Adrenal gland (tissue), 12 donors: ENCODE results near the gene DCDC2C. TPM values are rescaled to one million over a fixed set of nuclear protein-coding genes. Genes with fewer than 3 reads are reported as not detected.

Experiments
- DNase-seq, 7 donors: peaks; one replicate each; pipeline ENCODE4 v3.0.0-alpha.2; 2019 to 2020
- H3K27ac ChIP-seq, 5 donors: fragments of 200-600 bp; sonication (generic) in 4 of 5; 1 replicate in 3 of 5; 2 replicates in 2 of 5; pipeline versions ENCODE4 v1.5.1 to v1.8.0; 2016 to 2020; ENCODE audit warnings: mild to moderate bottlenecking in 1 of 5
- H3K27me3 ChIP-seq: fragments of 200-600 bp; 2 replicates; pipeline ENCODE4 v1.8.0; 2021
- H3K36me3 ChIP-seq, 2 donors: fragments of 200-600 bp; replicated peaks in 1 of 2; 1 replicate in 1 of 2; 2 replicates in 1 of 2; pipeline versions ENCODE4 v1.5.1 to v1.8.0; 2018 to 2022
- H3K4me1 ChIP-seq, 2 donors: fragments of 200-600 bp; replicated peaks in 1 of 2; 1 replicate in 1 of 2; 2 replicates in 1 of 2; pipeline versions ENCODE4 v1.5.1 to v1.8.0; 2018 to 2021
- H3K4me3 ChIP-seq, 4 donors: fragments of 200-600 bp; sonication (generic) in 3 of 4; one replicate each; pipeline ENCODE4 v1.5.1; 2016 to 2018
- H3K9me3 ChIP-seq, 3 donors: fragments of 200-600 bp; sonication (generic) in 1 of 3; replicated peaks in 1 of 3; 1 replicate in 2 of 3; 2 replicates in 1 of 3; pipeline versions ENCODE4 v1.5.1 to v1.8.0; 2016 to 2021
- POLR2A ChIP-seq, 2 donors: fragments of 450-650 bp; IDR thresholded peaks; one replicate each; pipeline ENCODE4 v1.6.1; 2017; ENCODE audit warnings: antibody characterized with exemption in 2 of 2, mild to moderate bottlenecking in 2 of 2, moderate library complexity in 1 of 2
- WGBS, 4 donors: extraction: QIAGEN DNeasy Blood & Tissue Kit in 2 of 4; methylation state at CpG; one replicate each; pipeline versions ENCODE4 v1.1.5 to v1.1.7; 2013 to 2017; 5-methylcytosine and 5-hydroxymethylcytosine counted together
- intact Hi-C, 2 donors: fragments of 100-400 bp; cut with DNase I; formaldehyde crosslinking; loops; one replicate each; pipeline versions ENCODE4 v1.14.1 to v1.15.0; 2022 to 2023
- polyA plus RNA-seq, 3 donors: library from polyadenylated mRNA; stranded (reverse); fragments of 200-250 nt in 2 of 3; fragments of 350-450 nt in 1 of 3; fragmentation: Illumina TruSeq in 1 of 3; extraction: RNeasy Lipid Tissue Mini Kit (QIAGEN cat#74804) in 1 of 3; gene quantifications; one replicate each; pipeline ENCODE4 v1.2.3, GENCODE V29; 2013 to 2014
- total RNA-seq, 9 donors: library from RNA; depleted of rRNA in 4 of 9; stranded (reverse); fragments of >200 nt in 4 of 9; fragments of 120-200 nt in 1 of 9; fragmentation: NEBNext Ultra II Directional in 1 of 9; extraction: Animal tissue kit (Norgen Biotek cat#: 25700) in 1 of 9; gene quantifications; one replicate each; pipeline versions ENCODE4 v1.1.0 to v1.2.4, GENCODE V29; 2013 to 2023
- TF ChIP-seq, protein P1 (sequence below), 6 experiments: fragments of 450-650 bp in 4 of 6; fragments of 200-600 bp in 2 of 6; sonication (generic) in 1 of 6; IDR thresholded peaks; 1 replicate in 5 of 6; 2 replicates in 1 of 6; pipeline versions ENCODE4 v1.5.1 to v1.8.0; 2016 to 2021; ENCODE audit warnings: antibody characterized with exemption in 6 of 6, mild to moderate bottlenecking in 2 of 6, moderate library complexity in 1 of 6
- donor health status: healthy with polysubstance abuse.
- donor health status: Bipolar disorder and iron deficiency.
- donor health status: DM: yes; HTN: yes; CAD: no.
- donor health status: DM: no; HTN: no; CAD: no.
- donor health status: DM: no; HTN: no; CAD: no.
- donor health status: DM: yes; HTN: yes; CAD: no.

The DCDC2C gene
- total and polyA plus RNA-seq, 12 donors: 0.18 to 2.0 (median 0.39) TPM; not detected in 6

- no peaks in the 10 kb centered on the region for H3K36me3 ChIP-seq
- H3K4me1 ChIP-seq: no peaks in the 10 kb centered on the region
- WGBS, 4 donors: 26 to 50% (median 36%) methylated on average over 8 of the region's 8 CpGs
- H3K27me3 ChIP-seq: no peaks in the 10 kb centered on the region
- TF ChIP-seq, protein P1, sequence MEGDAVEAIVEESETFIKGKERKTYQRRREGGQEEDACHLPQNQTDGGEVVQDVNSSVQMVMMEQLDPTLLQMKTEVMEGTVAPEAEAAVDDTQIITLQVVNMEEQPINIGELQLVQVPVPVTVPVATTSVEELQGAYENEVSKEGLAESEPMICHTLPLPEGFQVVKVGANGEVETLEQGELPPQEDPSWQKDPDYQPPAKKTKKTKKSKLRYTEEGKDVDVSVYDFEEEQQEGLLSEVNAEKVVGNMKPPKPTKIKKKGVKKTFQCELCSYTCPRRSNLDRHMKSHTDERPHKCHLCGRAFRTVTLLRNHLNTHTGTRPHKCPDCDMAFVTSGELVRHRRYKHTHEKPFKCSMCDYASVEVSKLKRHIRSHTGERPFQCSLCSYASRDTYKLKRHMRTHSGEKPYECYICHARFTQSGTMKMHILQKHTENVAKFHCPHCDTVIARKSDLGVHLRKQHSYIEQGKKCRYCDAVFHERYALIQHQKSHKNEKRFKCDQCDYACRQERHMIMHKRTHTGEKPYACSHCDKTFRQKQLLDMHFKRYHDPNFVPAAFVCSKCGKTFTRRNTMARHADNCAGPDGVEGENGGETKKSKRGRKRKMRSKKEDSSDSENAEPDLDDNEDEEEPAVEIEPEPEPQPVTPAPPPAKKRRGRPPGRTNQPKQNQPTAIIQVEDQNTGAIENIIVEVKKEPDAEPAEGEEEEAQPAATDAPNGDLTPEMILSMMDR (IDR thresholded peaks at IDR 0.05): no peak
- no peak for TF ChIP-seq POLR2A (IDR thresholded peaks at IDR 0.05)
- intact Hi-C loops: no loop called here
- H3K4me3 ChIP-seq: no peak overlapping the region
- H3K9me3 ChIP-seq: no peaks in the 10 kb centered on the region
- H3K27ac ChIP-seq: no peak overlapping the region
- peak in 2 of 7 donors; percentile 3 to 30 for DNase-seq
Measured at GRCh38 chr2:3756306-3756705, 52.9 kb downstream of the DCDC2C start.

DNA sequence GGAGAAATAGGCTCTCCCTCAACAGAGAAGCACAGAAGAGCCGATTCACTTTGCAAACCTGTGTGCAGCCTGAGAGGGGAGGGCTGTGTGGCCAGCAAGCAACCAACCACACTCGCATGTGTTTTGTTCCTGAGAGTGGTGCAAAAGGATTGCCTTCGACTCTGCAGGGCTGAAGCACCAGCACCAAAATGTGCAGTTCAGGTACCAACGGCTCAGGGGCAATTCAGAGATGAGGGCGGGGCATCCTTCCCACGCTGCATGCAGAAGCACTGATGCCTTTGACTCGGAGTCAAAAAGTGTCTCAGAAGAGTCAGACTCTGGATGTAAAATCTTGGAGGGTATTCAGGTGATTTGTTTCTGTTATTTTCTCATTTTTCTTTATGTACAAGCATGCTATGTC lies 55.5 kb downstream of the DCDC2C start:
- 80 to 90% (median 85%) methylated on average over 6 to 7 of the region's 7 CpGs for WGBS, 4 donors
- no peaks in the 10 kb centered on the region for H3K36me3 ChIP-seq
- DNase-seq: peak in 1 of 7 donors; percentile 7
- no peaks in the 10 kb centered on the region for H3K27me3 ChIP-seq
- H3K4me3 ChIP-seq: no peak overlapping the region
- no peak overlapping the region for H3K27ac ChIP-seq
- intact Hi-C loops: no loop called here
- H3K9me3 ChIP-seq: no peaks in the 10 kb centered on the region
- TF ChIP-seq, protein P1 (IDR thresholded peaks at IDR 0.05): no peak
- TF ChIP-seq POLR2A (IDR thresholded peaks at IDR 0.05): no peak
- H3K4me1 ChIP-seq: no peaks in the 10 kb centered on the region

GRCh38 chr2:3759331-3759730 lies 56.0 kb downstream of the DCDC2C start:
- no peak overlapping the region for H3K27ac ChIP-seq
- no peaks in the 10 kb centered on the region for H3K9me3 ChIP-seq
- intact Hi-C loops: no loop called here
- TF ChIP-seq, protein P1 (IDR thresholded peaks at IDR 0.05): no peak
- TF ChIP-seq POLR2A (IDR thresholded peaks at IDR 0.05): no peak
- no peak overlapping the region for H3K4me3 ChIP-seq
- no peaks in the 10 kb centered on the region for H3K36me3 ChIP-seq
- no peaks in the 10 kb centered on the region for H3K27me3 ChIP-seq
- no peaks in the 10 kb centered on the region for H3K4me1 ChIP-seq
- DNase-seq: no peak
- 77 to 86% (median 79%) methylated on average over 7 of the region's 7 CpGs for whole genome bisulfite sequencing, 4 donors

DNA sequence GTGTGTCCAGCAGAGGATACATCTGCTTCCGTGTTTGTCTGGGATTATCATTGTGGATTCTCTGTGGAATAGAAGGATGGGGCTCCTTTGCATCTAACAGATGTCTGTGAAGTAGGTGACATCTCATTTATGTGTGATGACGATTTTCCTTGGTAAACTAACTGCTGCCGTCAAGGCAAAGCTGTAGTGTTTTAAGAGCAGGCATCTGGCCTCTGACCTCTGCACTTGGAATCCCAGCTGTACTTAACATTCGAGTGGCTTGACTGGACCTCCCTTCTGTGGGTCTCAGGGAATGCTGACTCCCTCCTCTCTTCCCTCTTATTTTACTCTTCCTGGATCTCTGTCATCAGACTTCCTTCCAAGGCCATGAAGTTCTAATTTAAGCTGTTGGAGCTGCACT lies 56.4 kb downstream of the DCDC2C start:
- intact Hi-C loops: no loop called here
- TF ChIP-seq, protein P1 (IDR thresholded peaks at IDR 0.05): no peak
- no peak for TF ChIP-seq POLR2A (IDR thresholded peaks at IDR 0.05)
- no peaks in the 10 kb centered on the region for H3K9me3 ChIP-seq
- H3K27ac ChIP-seq: no peak overlapping the region
- no peak overlapping the region for H3K4me3 ChIP-seq
- 55 to 80% (median 65%) methylated on average over 4 of the region's 4 CpGs for WGBS, 4 donors
- peak in 1 of 7 donors; percentile 14 for DNase-seq
- no peaks in the 10 kb centered on the region for H3K36me3 ChIP-seq
- H3K4me1 ChIP-seq: no peaks in the 10 kb centered on the region
- H3K27me3 ChIP-seq: no peaks in the 10 kb centered on the region
